GM19240 (cell line): Measurements from ENCODE around the gene PRKN.

Source experiments
- DNase-seq: peaks from one replicate; pipeline ENCODE4 v3.0.0; 2011; ENCODE audit warnings: low spot score; ENCODE audit not compliant: insufficient read length

Gene PRKN

GRCh38 chr6:161476711-161477110, 1250.9 kb downstream of the PRKN start:
- no peak for DNase-seq

DNA sequence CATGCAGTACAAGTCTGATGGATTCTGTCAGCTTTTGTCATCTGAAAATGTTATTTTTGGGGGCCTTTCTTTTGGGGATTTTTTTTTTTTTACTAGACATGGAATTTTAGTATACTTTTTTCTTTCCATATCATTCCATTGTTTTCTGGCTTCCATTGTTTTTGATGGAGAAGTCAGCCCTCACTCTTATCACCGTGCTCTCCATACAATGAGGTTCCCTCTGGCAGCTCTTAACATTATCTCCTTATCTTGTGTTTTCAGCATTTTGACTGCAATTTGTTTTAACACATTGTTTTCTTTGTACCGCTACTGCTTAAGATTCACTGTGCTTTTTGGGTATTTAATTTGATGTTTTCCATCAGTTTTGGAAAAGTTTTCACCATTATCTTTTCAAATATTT, 1262.2 kb downstream of the PRKN start:
- no peak for DNase-seq

DNA sequence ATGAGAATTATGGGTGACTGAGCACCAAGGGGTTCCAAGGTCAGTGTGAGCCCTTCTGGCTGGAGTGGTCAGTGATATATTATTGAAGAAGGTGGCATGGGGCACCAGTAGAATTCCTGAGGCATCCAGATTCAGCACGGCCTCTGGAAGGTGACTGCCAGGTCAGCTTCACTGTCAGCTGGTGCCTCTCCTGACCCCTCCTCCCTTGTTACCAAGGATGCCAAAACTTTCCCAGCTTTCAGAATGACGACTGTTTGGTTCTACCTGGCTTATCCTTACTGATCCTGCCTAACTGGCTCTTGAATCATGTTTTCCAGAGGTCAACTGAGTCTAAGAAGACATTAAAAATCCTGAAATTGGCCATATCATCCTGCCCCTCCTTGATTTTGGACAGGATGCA, 1264.5 kb downstream of the PRKN start:
- DNase-seq: no peak

DNA sequence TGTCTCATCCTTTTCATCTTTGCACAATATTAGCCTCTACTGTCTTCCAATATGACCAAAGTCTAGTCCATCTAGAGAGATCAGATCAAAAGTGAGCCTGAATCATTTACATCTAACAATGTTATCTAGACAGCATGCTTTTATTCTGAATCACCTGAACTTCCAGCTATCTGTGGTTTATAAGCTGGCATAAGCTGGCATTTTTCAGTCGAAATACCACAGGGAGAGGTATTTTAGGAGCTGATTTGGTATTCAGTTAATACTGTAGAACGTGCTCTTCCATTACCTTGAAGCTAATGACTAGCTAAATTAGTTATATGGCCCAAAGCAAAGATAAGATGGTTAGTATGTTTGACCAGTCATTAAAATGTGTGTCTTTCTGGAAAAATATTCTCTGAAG, 1265.4 kb downstream of the PRKN start:
- no peak for DNase-seq

DNA sequence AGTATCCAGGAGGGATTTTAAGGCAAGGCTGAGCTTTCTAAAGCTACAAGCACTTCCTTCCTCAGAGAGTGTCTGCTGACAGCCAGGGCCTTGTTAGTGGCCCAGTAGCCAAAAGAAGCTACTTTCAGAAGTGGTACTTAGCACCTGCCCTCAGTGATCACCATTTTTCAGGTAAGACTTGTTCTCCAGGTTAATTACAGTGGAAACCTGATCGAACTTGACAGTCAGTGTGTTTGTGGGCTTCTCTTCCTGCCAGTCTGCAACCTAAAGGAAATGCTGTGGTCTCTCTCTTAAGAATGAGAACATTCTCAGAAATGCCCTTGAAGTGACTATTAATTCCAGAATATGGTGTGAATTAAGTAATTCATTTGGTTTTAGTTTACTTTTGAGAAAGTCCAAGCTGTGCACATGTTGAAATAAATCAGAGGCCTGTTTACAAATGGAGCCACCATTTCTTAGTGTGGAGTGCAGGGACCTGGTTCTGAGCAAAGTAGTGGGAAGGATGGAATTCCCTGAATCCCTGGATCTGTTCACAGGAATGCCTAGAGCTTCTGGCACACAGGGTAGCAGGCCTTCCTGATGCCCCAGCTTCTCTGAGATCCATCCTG, 1268.5 kb downstream of the PRKN start:
- no peak for DNase-seq

GRCh38 chr6:161458201-161458951, 1269.2 kb downstream of the PRKN start:
- no peak for DNase-seq

- no peak for DNase-seq
Observed at GRCh38 chr6:161455848-161456247, 1271.7 kb downstream of the PRKN start.

DNA sequence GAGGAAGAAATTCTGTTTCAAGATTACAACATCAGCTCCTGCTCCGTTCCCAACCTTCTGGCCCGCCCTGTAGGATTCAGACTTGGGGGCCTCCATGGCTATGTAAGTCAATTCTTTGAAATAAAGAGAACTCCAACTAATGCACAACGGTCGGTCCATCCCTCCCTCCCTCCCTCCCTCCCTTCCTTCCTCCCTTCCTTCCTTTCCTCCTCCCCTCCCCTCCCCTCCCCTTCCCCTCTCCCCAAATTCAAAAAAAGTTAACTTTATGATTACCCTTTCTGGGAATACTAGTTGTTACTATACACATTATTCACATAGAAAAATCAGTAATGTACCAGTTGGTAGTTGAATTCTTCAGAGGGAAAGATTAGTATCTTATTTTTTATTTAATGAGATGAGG, 1274.0 kb downstream of the PRKN start:
- no peak for DNase-seq

DNA sequence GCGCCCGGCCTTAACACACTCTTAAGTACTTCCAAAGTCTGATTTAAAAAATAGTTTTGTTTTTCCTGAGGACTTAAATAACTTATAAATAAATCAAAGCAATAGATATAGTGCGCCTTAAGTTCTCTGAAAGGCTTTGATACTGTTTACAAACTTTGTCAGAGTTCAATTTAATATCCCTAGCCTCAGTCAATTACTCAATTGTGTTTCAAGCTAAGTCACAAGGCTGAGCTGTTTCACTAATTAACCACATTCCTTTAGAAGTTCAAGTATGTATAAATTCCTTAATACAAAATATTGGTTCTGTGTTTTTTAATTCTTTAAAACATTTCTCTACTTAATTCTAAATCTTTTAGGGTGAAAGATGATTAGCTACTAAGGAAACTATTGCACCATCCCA, 1275.3 kb downstream of the PRKN start:
- DNase-seq: no peak

DNA sequence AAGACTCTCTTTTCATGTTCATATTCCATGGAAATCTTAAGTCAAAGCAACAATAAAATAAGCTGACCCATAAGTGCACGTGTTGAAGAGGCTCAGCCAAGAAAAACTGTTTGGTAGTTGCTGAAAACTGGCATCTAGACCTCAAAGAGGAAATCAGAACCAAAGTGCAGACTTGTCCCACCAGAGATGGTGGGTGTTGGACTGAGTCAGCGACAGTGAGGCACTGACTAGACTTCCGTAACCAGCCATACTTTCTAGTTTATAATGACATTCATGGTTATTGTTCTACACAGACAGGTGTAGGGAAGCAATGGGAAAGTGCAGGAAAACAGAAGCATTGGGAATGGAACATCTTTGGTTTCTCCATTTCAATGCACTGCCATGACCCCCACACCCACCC, 1278.0 kb downstream of the PRKN start:
- DNase-seq: no peak

- no peak for DNase-seq
Observed at GRCh38 chr6:161446949-161447348, 1280.6 kb downstream of the PRKN start.

DNA sequence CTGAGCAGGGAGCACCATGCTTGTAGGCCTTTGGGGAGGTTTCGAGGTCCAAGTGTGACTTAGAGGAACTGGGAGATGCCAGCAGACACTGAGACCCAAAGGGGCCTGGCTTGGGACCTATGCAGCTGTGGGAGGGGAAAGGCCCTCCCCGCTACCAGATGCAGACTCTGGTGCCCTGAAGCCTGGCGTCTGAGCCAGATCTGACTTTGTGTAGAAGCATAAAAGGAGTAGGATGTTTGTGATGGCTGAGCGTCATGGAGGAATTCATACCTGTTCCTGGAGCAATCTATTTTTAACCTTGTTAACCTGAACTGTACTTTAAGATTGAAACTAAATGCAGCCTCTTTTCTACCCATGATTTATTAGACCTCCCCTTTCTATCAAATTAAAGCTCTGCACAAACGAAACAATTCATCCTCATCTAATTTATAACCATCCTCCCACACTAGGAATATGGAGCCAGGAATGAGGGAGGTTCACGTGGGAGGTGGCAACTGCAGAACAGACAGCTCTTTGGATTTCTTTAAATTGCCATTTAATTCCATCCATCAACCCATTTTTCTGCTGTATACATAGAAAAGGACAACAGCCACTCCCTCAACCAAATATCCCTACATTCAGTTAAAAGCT, 1281.2 kb downstream of the PRKN start:
- DNase-seq: no peak

DNA sequence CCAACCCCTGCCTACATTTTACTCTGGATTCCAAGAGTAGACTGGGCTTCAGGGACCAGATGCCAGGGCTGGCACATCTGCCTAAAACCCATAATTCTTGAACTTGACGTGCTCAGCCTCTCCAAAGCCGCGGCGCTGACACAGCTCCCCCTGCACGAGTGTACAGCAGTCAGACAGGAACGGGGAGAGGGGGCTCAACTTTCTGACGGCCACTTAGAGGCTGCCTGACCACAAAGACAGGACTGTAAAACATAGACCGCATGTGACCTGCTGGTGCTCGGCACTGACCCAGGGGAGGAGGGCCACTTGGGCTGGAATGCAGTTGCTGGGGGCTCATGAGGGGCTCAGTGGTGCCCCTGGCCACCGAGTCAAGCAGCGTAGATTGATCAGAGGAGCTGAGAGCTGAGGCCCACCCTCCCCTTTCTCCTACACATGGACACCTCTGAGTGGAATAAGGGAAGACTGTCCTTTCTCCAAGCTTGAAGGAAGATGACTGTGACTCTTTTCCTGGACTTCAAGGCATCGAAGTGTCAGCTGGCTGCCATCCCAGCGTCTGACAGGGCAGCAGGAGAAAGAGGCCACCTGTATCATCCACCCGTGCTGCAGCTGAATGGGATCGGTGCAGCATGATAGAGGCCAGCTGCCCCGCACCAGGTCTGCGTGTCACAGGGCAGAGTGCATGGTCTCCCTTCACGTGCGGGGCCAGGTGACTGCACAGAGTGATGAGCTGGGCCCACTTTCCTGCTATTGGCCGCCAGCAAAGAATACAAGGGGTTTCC, 1282.4 kb downstream of the PRKN start:
- no peak for DNase-seq

- no peak for DNase-seq
Observed at GRCh38 chr6:161444464-161444863, 1283.1 kb downstream of the PRKN start.

DNA sequence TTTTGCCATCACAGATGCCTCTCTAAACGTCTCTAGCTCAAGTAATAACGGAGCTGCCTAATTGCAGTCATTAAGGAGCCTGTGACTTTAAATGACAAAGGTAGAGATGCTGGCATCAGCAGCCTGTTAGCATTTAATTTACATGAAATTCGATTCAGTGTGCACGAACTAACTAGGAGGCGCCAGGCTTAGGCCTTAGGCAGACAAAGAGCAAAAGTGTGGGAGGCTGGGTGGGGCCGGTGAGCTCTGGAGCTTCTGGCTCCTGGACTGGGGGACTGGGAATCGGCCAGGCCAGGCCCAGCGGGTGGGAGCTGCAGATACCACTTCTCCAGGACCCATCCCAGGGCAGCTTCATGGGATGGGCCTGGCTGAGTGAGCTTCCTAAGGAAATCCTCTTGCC, 1283.7 kb downstream of the PRKN start:
- DNase-seq: no peak

GRCh38 chr6:161442420-161442819, 1285.1 kb downstream of the PRKN start:
- DNase-seq: no peak

GRCh38 chr6:161440299-161440698, 1287.3 kb downstream of the PRKN start:
- DNase-seq: no peak

- DNase-seq: no peak
Observed at GRCh38 chr6:161439093-161439492, 1288.5 kb downstream of the PRKN start.

- no peak for DNase-seq
Observed at GRCh38 chr6:161438430-161439030, 1289.0 kb downstream of the PRKN start.

- DNase-seq: no peak
Observed at GRCh38 chr6:161437851-161438250, 1289.7 kb downstream of the PRKN start.

DNA sequence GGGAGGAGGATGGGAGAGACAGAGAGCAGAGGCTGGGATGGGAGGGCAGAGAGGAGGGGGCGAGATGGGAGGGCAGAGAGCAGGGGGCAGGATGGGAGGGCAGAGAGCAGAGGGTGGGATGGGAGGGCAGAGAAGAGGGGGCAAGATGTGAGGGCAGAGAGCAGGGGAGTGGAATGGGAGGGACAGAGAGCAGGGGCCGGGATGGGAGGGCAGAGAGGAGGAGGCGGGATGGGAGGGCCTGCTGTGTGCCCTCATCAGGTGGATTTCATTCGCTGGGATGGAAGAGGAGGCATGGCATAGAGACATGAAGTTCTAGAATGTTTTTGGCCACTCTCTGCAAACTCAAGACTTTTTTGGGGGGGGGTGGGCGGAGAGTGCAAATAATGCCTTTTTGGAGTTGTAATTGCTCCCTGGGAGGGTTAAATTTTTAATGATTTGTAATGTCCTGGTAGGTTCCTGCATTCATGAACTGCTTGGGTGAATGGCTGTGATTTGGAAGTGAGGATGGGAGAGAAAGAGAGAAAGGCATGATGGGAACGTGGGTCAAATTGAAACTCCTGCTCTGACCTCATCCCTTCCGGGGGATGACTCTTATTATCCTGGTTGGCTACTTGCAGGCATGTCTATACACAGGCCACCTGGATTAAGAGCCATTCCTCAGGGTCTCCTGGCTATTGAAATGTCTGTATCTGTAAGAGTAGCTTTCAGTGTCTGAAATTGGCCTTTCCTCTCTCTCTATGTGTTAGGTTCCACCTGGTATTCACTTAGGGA, 1291.3 kb downstream of the PRKN start:
- no peak for DNase-seq
